CMK (cell line): ENCODE results near the gene CPSF2.

Experiments used
- DNase-seq: peaks from one replicate; pipeline ENCODE4 v3.0.0-alpha.2; 2010; ENCODE audit warnings: low read depth

The CPSF2 gene

GRCh38 chr14:92121670-92122350 lies at the start of gene CPSF2, which contains the start of gene NDUFB1:
Gene CPSF2, plus strand, starts transcription at chr14:92121969. Its CDS starts 9,016 bp downstream, at chr14:92130985.
Gene NDUFB1, minus strand, starts transcription at chr14:92121706. Its CDS starts 4,069 bp downstream, at chr14:92117637.
- DNase-seq: peak; percentile 48

- no peak for DNase-seq
These were observed 47.2 kb upstream of the CPSF2 start for GRCh38 chr14:92074555-92074954.

- DNase-seq: no peak
These were observed 33.3 kb upstream of the CPSF2 start for GRCh38 chr14:92088494-92088893.

GRCh38 chr14:92093320-92093719 lies 28.4 kb upstream of the CPSF2 start:
- no peak for DNase-seq

- DNase-seq: no peak
These were observed 22.0 kb upstream of the CPSF2 start for GRCh38 chr14:92099802-92100201.

GRCh38 chr14:92103363-92103989 lies 18.3 kb upstream of the CPSF2 start:
- no peak for DNase-seq

- no peak for DNase-seq
These were observed 16.5 kb upstream of the CPSF2 start for GRCh38 chr14:92105073-92105892.

- DNase-seq: no peak
These were observed 16.0 kb upstream of the CPSF2 start for GRCh38 chr14:92105893-92106142.

GRCh38 chr14:92106143-92106926 lies 15.4 kb upstream of the CPSF2 start, which contains the start of gene ATXN3:
Gene ATXN3, minus strand, starts transcription at chr14:92106582. Its CDS starts 30 bp downstream, at chr14:92106552.
- peak; percentile 90 for DNase-seq

GRCh38 chr14:92108345-92109254 lies 13.2 kb upstream of the CPSF2 start:
- no peak for DNase-seq

GRCh38 chr14:92109490-92109889 lies 12.3 kb upstream of the CPSF2 start:
- DNase-seq: no peak

GRCh38 chr14:92121207-92121669 lies 531 bp upstream of the CPSF2 start:
- DNase-seq: no peak

- no peak for DNase-seq
These were observed 545 bp downstream of the CPSF2 start for GRCh38 chr14:92122351-92122677.

- DNase-seq: no peak
These were observed 992 bp downstream of the CPSF2 start for GRCh38 chr14:92122761-92123160.

GRCh38 chr14:92134456-92134855 lies 12.7 kb downstream of the CPSF2 start:
- no peak for DNase-seq

GRCh38 chr14:92135269-92135668 lies 13.5 kb downstream of the CPSF2 start:
- no peak for DNase-seq

- DNase-seq: no peak
These were observed 21.5 kb downstream of the CPSF2 start for GRCh38 chr14:92143309-92143708.

GRCh38 chr14:92143962-92144361 lies 22.2 kb downstream of the CPSF2 start:
- no peak for DNase-seq

- DNase-seq: no peak
These were observed 22.9 kb downstream of the CPSF2 start for GRCh38 chr14:92144708-92145107.

GRCh38 chr14:92153581-92153980 lies 31.8 kb downstream of the CPSF2 start:
- no peak for DNase-seq

- DNase-seq: no peak
These were observed 32.6 kb downstream of the CPSF2 start for GRCh38 chr14:92154283-92154942.
